GM21825 (cell line): ENCODE data around the gene HCN3.
"Not testable (repeated sequence)": the region's sequence is repeated elsewhere in the genome, so short reads cannot be mapped to it uniquely, and the experiment has no call there.

ENCODE experiments used
- ATAC-seq: cut with Tn5 transposase; IDR thresholded peaks from one replicate; pipeline ENCODE4 v1.9.1; 2021; ENCODE audit warnings: mild to moderate bottlenecking, moderate library complexity; ENCODE audit not compliant: unreplicated experiment

The HCN3 gene

GRCh38 chr1:155328856-155329255, 51.6 kb downstream of the HCN3 start:
- ATAC-seq = not testable (repeated sequence)

- no peak for ATAC-seq
Observed at GRCh38 chr1:155329980-155330598, 52.8 kb downstream of the HCN3 start.

GRCh38 chr1:155334962-155335361, 57.7 kb downstream of the HCN3 start:
- no peak for ATAC-seq
